SK-N-DZ (cell line): ENCODE results near the gene PDCD1LG2.
"Not testable (repeated sequence)": the region's sequence is repeated elsewhere in the genome, so short reads cannot be mapped to it uniquely, and the experiment has no call there.

Experiments used
- DNase-seq: peaks from one replicate; pipeline ENCODE4 v3.0.0-alpha.2; 2015; ENCODE audit warnings: low spot score

PDCD1LG2 gene

DNA sequence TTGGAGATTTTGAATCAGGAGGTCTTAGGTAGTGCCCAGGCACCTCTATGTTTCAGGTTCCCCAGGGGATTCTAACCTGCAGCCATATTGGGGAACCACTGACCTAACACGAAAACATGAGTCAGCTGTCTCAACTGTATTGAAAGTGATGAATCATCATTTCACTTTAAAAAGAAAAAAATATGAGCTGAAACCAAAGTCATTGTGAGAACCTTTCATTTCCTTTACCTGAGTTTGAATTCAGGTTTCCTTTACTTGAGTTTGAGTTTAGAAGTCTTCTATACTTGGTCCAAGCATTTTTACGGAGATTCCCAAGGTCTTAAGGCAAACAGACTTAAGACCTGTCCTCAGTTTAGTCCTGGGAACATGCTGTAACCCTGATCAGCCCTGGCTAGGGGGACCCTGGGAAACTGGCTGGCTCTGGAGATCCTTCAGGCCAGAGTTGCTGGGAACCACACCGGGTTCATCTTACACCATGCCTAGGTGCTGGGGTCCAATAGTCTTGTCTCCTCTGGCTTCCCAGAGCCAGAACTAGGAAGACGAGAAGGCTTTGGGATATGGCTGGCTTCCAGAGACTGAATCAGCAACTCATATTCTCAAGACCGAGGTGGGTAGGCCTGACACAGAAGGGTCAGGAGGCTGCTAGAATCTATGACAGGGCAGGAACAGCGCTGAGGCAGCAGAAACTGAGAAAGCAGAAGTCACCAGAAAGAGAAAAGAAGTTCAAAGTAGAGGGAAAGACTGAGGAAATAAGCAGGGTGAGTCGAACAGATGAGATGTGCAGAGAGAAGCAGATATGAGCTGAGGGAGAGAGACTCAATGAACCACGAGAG, 16.4 kb upstream of the PDCD1LG2 start:
- no peak for DNase-seq

GRCh38 chr9:5494765-5495164, 15.6 kb upstream of the PDCD1LG2 start:
- DNase-seq, result not testable (repeated sequence)

DNA sequence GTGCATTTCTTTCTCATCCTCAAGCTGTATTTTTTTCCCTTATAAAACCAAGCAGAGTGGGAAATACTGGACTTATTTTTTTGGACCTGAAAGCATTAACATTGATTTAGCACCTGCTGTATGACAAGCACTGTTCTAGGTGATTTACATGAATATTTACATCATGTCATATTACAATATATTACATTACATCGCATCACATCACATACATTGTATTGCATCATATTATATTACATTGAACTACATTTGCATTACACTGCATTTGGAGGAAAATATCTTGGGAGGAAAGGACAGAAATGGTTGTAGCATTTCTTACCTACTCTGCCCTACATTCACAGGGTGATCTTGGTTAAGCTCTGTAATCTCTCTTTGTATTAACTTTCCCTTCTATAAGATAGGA, 11.2 kb upstream of the PDCD1LG2 start:
- no peak for DNase-seq

- no peak for DNase-seq
Measured at GRCh38 chr9:5499889-5500398, 10.4 kb upstream of the PDCD1LG2 start.

DNA sequence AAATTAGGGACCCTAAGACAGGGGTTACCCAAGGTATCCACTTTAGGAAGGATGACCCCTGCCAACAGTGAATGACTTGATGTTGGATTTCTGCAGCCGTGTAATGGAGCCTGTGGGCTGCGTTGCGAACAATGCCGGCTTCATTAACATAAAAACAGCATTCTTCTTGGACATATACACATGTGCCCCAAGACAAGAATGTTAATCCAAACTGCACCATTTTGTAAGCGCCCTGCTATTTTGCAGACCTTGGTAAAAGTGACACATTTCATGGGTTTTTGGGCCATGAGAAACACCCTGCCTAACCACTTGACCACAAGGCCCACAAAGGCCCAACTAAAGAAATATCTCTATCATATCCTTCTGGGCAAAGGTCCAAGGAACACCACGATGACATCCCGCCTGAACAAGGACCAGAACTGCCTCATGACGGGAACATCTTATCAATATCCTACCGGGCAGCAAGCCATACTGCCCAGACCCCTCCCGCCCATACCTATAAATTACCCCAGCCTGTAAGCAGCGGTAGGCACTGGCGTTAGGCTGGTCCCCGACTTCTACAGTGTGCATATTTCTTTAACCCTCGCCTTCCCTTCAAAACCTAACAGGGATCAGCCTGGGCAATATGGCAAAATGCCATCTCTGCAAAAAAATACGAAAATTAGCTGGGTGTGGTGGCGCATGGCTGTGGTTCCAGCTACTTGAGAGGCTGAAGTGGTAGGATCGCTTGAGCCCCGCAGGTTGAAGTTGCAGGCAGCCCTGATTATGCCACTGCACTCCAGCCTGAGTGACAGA, 9.7 kb upstream of the PDCD1LG2 start:
- no peak for DNase-seq

GRCh38 chr9:5502553-5502952, 7.8 kb upstream of the PDCD1LG2 start:
- DNase-seq, result no peak

- no peak for DNase-seq
Measured at GRCh38 chr9:5509573-5509972, 758 bp upstream of the PDCD1LG2 start.

DNA sequence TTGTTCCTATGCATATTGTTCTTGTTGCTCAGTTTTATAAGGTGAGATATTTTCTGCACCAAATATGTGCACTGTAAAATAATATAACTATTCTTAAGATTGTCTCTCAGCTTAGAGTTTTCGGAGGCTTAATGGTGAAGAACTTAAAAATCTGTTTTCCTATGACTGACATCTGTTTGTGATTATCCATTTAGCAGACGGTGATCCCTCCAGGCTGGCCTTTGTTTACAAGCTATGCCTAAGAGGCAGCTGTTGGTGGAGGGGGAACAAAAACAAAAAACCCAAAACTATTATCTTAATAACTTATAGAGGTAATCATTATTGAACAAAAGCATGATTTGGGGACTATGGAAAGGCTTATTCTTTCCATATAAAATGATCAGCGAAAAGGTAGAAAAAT, 658 bp downstream of the PDCD1LG2 start:
- peak; percentile 17 for DNase-seq

GRCh38 chr9:5511476-5511875, 1.1 kb downstream of the PDCD1LG2 start:
- no peak for DNase-seq

- no peak for DNase-seq
Measured at GRCh38 chr9:5511935-5512580, 1.7 kb downstream of the PDCD1LG2 start.

- no peak for DNase-seq
Measured at GRCh38 chr9:5512658-5513452, 2.5 kb downstream of the PDCD1LG2 start.

DNA sequence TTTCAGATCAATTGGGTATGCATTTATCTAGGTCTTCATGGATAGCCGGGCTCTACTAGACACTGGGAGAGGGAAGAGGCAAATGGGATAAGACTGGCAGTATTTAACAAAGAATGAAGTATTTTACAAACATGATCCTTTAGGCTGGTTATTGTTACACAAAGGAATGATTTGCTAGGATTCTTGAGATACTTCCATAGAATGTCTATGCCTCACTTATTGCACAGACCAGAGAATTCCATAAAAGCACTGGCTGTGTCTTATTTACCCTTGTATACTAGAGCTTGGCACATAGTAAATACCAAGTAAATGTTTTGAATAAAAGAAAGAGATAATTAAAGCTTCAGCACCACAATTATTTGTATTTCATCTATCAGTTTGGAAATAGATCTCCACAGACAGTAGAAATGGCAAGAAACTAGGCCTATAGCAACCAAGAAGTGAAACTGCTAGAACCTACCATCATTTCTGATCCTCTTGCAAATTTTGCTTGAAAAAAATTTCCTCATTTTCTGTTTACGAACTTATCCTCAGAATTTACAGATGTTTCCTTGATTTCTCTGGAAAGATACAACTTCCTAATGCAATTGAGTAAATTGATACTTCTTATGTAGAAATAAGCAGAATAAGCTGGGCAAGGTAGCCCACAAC, 3.8 kb downstream of the PDCD1LG2 start:
- no peak for DNase-seq

GRCh38 chr9:5514617-5515260, 4.4 kb downstream of the PDCD1LG2 start:
- no peak for DNase-seq

GRCh38 chr9:5515261-5515650, 4.9 kb downstream of the PDCD1LG2 start:
- DNase-seq, result no peak

GRCh38 chr9:5516453-5517220, 6.3 kb downstream of the PDCD1LG2 start:
- DNase-seq, result no peak

- no peak for DNase-seq
Measured at GRCh38 chr9:5518171-5518936, 8.0 kb downstream of the PDCD1LG2 start.

GRCh38 chr9:5518937-5519319, 8.6 kb downstream of the PDCD1LG2 start:
- DNase-seq, result no peak

DNA sequence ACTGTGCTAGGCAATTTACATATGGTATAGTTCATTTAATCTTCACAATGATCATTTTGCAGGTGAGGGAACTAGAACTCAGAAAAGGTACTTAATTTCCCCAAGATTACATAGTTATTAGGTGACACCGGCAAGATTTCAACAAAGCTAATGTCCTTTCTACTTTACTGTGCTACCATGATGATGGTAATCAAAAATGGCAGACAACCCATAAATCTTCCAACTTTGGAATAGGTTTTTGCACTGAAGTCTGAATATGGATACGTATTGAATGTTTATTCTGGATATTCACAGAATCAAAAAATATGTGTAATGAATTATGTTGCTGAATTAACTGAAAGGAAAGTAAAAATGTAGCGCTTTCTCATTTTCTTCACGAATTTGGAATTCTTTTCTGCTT, 13.8 kb downstream of the PDCD1LG2 start:
- DNase-seq, result no peak
